Measurements from ENCODE around the gene ZNF423.

GRCh38 chr16:49441366-49441780 is 414.5 kb downstream of the ZNF423 start:
- TF ChIP-seq, protein P1, sequence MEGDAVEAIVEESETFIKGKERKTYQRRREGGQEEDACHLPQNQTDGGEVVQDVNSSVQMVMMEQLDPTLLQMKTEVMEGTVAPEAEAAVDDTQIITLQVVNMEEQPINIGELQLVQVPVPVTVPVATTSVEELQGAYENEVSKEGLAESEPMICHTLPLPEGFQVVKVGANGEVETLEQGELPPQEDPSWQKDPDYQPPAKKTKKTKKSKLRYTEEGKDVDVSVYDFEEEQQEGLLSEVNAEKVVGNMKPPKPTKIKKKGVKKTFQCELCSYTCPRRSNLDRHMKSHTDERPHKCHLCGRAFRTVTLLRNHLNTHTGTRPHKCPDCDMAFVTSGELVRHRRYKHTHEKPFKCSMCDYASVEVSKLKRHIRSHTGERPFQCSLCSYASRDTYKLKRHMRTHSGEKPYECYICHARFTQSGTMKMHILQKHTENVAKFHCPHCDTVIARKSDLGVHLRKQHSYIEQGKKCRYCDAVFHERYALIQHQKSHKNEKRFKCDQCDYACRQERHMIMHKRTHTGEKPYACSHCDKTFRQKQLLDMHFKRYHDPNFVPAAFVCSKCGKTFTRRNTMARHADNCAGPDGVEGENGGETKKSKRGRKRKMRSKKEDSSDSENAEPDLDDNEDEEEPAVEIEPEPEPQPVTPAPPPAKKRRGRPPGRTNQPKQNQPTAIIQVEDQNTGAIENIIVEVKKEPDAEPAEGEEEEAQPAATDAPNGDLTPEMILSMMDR (IDR thresholded peaks at IDR 0.05; ENCODE audit: insufficient read depth, low read depth, low read length): no peak
- TF ChIP-seq EZH2 (IDR thresholded peaks at IDR 0.05; ENCODE audit: insufficient read depth, low read length): no peak

All from astrocyte (in vitro differentiated cells and primary cell).